ENCODE results near the gene IFI27L1.

- no peak for TF ChIP-seq CTCF (IDR thresholded peaks at IDR 0.05)
- no peak for TF ChIP-seq POLR2A (IDR thresholded peaks at IDR 0.05)
Measured at GRCh38 chr14:94142247-94142646, 61.1 kb downstream of the IFI27L1 start.

Measured in breast epithelium (tissue), 3 donors.